Measurements from ENCODE around the gene SSX4B. TPM values are rescaled to one million over a fixed set of nuclear protein-coding genes. Genes with fewer than 3 reads are reported as not detected.
"Not testable (repeated sequence)": the region's sequence is repeated elsewhere in the genome, so short reads cannot be mapped to it uniquely, and the experiment has no call there.

Gene SSX4B
- total RNA-seq, 1 donor, result not detected

DNA sequence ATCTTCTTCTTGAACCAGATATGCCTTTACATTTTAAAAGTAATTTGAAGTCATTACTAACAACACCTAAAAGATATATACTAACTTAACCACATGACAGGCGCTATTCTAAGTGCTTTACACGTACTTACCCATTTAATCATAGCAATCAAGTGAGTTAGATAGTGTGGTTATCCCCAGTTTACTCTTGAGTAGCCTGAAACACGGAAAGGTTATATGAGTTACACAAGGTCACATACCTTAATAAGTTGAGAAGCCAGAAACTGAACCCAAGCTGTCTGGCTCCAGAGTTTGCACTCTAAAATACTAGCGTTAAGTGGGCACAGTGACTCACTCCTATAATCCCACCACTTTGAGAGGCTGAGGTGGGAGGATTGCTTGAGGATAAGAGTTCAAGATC, 18.4 kb upstream of the SSX4B start:
- not testable (repeated sequence) for H3K27me3 ChIP-seq (ENCODE audit: insufficient read depth, low read length); H3K36me3 ChIP-seq (ENCODE audit: insufficient read depth, low read length); H4K20me1 ChIP-seq (ENCODE audit: insufficient read depth, low read length); DNase-seq (ENCODE audit: insufficient read length, low spot score, missing footprints); H3K4me2 ChIP-seq (ENCODE audit: insufficient read depth, low read length); H3K4me1 ChIP-seq (ENCODE audit: insufficient read depth, low read length); H3K4me3 ChIP-seq (ENCODE audit: insufficient read depth, low read length); H2AFZ ChIP-seq (ENCODE audit: low read length); H3K9me3 ChIP-seq (ENCODE audit: low read depth, low read length); H3K27ac ChIP-seq (ENCODE audit: low read depth, low read length); H3K79me2 ChIP-seq (ENCODE audit: insufficient read depth, low read length)

- not testable (repeated sequence) for H2AFZ ChIP-seq (ENCODE audit: low read length); H3K4me3 ChIP-seq (ENCODE audit: insufficient read depth, low read length); H3K79me2 ChIP-seq (ENCODE audit: insufficient read depth, low read length); H3K4me2 ChIP-seq (ENCODE audit: insufficient read depth, low read length); H4K20me1 ChIP-seq (ENCODE audit: insufficient read depth, low read length); H3K9me3 ChIP-seq (ENCODE audit: low read depth, low read length); H3K27me3 ChIP-seq (ENCODE audit: insufficient read depth, low read length); H3K4me1 ChIP-seq (ENCODE audit: insufficient read depth, low read length); H3K27ac ChIP-seq (ENCODE audit: low read depth, low read length); DNase-seq (ENCODE audit: insufficient read length, low spot score, missing footprints); H3K36me3 ChIP-seq (ENCODE audit: insufficient read depth, low read length)
Measured at GRCh38 chrX:48429606-48430005, 17.8 kb upstream of the SSX4B start.

GRCh38 chrX:48427027-48427716, 15.4 kb upstream of the SSX4B start:
- not testable (repeated sequence) for H3K9me3 ChIP-seq (ENCODE audit: low read depth, low read length); H3K4me1 ChIP-seq (ENCODE audit: insufficient read depth, low read length); H4K20me1 ChIP-seq (ENCODE audit: insufficient read depth, low read length); H3K27me3 ChIP-seq (ENCODE audit: insufficient read depth, low read length); H3K4me3 ChIP-seq (ENCODE audit: insufficient read depth, low read length); H3K4me2 ChIP-seq (ENCODE audit: insufficient read depth, low read length); H3K36me3 ChIP-seq (ENCODE audit: insufficient read depth, low read length); H3K79me2 ChIP-seq (ENCODE audit: insufficient read depth, low read length); H2AFZ ChIP-seq (ENCODE audit: low read length); H3K27ac ChIP-seq (ENCODE audit: low read depth, low read length); DNase-seq (ENCODE audit: insufficient read length, low spot score, missing footprints)

DNA sequence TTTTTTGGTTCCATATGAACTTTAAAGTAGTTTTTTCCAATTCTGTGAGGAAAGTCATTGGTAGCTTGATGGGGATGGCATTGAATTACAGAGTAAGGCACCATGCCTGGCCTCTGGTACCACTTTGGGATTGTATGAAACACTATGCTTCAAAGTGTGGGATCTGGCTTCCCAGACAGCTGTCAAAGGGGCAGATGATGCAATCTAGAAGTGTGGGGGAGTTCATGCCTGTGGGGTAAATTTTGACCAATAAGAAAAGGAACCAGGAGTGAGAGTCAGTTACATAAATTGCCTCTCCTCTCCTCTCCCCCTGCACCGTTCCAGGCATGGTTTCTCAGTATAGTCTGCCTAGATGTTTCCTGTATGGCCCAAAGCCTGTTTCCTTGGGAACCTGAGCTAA, 13.9 kb downstream of the SSX4B start:
- H3K4me1 ChIP-seq (ENCODE audit: insufficient read depth, low read length); DNase-seq (ENCODE audit: insufficient read length, low spot score, missing footprints); H3K27me3 ChIP-seq (ENCODE audit: insufficient read depth, low read length); H3K79me2 ChIP-seq (ENCODE audit: insufficient read depth, low read length); H3K27ac ChIP-seq (ENCODE audit: low read depth, low read length); H4K20me1 ChIP-seq (ENCODE audit: insufficient read depth, low read length); H3K4me2 ChIP-seq (ENCODE audit: insufficient read depth, low read length); H3K36me3 ChIP-seq (ENCODE audit: insufficient read depth, low read length); H3K4me3 ChIP-seq (ENCODE audit: insufficient read depth, low read length); H3K9me3 ChIP-seq (ENCODE audit: low read depth, low read length); H2AFZ ChIP-seq (ENCODE audit: low read length): not testable (repeated sequence)

DNA sequence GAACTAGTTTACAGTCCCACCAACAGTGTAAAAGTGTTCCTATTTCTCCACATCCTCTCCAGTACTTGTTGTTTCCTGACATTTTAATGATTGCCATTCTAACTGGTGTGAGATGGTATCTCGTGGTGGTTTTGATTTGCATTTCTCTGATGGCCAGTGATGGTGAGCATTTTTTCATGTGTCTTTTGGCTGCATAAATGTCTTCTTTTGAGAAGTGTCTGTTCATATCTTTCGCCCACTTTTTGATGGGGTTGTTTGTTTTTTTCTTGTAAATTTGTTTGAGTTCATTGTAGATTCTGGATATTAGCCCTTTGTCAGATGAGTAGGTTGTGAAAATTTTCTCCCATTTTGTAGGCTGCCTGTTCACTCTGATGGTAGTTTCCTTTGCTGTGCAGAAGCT, 14.8 kb downstream of the SSX4B start:
- H3K27me3 ChIP-seq (ENCODE audit: insufficient read depth, low read length); DNase-seq (ENCODE audit: insufficient read length, low spot score, missing footprints); H3K4me2 ChIP-seq (ENCODE audit: insufficient read depth, low read length); H3K9me3 ChIP-seq (ENCODE audit: low read depth, low read length); H3K36me3 ChIP-seq (ENCODE audit: insufficient read depth, low read length); H2AFZ ChIP-seq (ENCODE audit: low read length); H3K4me1 ChIP-seq (ENCODE audit: insufficient read depth, low read length); H3K27ac ChIP-seq (ENCODE audit: low read depth, low read length); H3K79me2 ChIP-seq (ENCODE audit: insufficient read depth, low read length); H4K20me1 ChIP-seq (ENCODE audit: insufficient read depth, low read length); H3K4me3 ChIP-seq (ENCODE audit: insufficient read depth, low read length): not testable (repeated sequence)

GRCh38 chrX:48383239-48383638, 28.5 kb downstream of the SSX4B start, which contains the start of gene SSX4:
Gene SSX4 (plus strand): TSS chrX:48383539. CDS start chrX:48384054, 515 bp downstream.
- H3K27me3 ChIP-seq (ENCODE audit: insufficient read depth, low read length); H3K9me3 ChIP-seq (ENCODE audit: low read depth, low read length); H3K4me2 ChIP-seq (ENCODE audit: insufficient read depth, low read length); H4K20me1 ChIP-seq (ENCODE audit: insufficient read depth, low read length); H3K79me2 ChIP-seq (ENCODE audit: insufficient read depth, low read length); H3K4me3 ChIP-seq (ENCODE audit: insufficient read depth, low read length); H3K4me1 ChIP-seq (ENCODE audit: insufficient read depth, low read length); H3K36me3 ChIP-seq (ENCODE audit: insufficient read depth, low read length); H3K27ac ChIP-seq (ENCODE audit: low read depth, low read length); DNase-seq (ENCODE audit: insufficient read length, low spot score, missing footprints); H2AFZ ChIP-seq (ENCODE audit: low read length): not testable (repeated sequence)

GRCh38 chrX:48370408-48370807, 41.4 kb downstream of the SSX4B start:
- H3K9me3 ChIP-seq (ENCODE audit: low read depth, low read length); H3K27me3 ChIP-seq (ENCODE audit: insufficient read depth, low read length); H3K4me3 ChIP-seq (ENCODE audit: insufficient read depth, low read length); H4K20me1 ChIP-seq (ENCODE audit: insufficient read depth, low read length); H3K79me2 ChIP-seq (ENCODE audit: insufficient read depth, low read length); H3K36me3 ChIP-seq (ENCODE audit: insufficient read depth, low read length); H3K27ac ChIP-seq (ENCODE audit: low read depth, low read length); H3K4me2 ChIP-seq (ENCODE audit: insufficient read depth, low read length); DNase-seq (ENCODE audit: insufficient read length, low spot score, missing footprints); H3K4me1 ChIP-seq (ENCODE audit: insufficient read depth, low read length); H2AFZ ChIP-seq (ENCODE audit: low read length): not testable (repeated sequence)

DNA sequence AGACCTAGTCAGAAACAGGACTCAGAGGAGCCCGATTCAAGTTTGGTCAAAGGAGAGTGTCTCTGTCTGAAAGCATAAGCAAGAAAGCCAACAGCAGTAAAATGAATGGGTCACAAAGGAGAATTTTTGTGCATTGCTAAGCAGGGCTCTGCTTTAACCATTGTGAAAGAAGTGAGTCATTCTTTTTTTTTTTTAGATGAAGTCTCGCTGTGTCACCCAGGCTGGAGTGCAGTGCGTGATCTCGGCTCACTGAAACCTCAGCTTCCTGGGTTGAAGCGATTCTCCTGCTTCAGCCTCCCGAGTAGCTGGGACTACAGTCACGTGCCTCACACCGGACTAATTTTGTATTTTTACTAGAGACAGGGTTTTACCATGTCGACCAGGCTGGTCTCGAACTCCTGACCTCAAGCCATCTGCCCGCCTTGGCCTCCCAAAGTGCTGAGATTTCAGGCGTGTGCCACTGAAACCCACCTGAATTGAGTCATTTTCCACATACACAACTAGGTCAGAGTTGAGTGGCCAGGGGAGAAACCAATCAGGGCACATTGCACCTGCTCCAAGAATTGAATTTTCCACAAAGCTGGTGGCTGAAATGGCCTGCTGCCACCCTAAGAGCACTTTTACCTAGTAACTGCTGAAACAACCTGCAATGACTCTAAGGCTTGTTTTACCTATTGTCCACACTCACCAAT, 43.9 kb downstream of the SSX4B start:
- H3K4me1 ChIP-seq (ENCODE audit: insufficient read depth, low read length); H3K4me2 ChIP-seq (ENCODE audit: insufficient read depth, low read length); H3K9me3 ChIP-seq (ENCODE audit: low read depth, low read length); H3K79me2 ChIP-seq (ENCODE audit: insufficient read depth, low read length); H3K27me3 ChIP-seq (ENCODE audit: insufficient read depth, low read length); H3K27ac ChIP-seq (ENCODE audit: low read depth, low read length); DNase-seq (ENCODE audit: insufficient read length, low spot score, missing footprints); H3K36me3 ChIP-seq (ENCODE audit: insufficient read depth, low read length); H4K20me1 ChIP-seq (ENCODE audit: insufficient read depth, low read length); H2AFZ ChIP-seq (ENCODE audit: low read length); H3K4me3 ChIP-seq (ENCODE audit: insufficient read depth, low read length): not testable (repeated sequence)

DNA sequence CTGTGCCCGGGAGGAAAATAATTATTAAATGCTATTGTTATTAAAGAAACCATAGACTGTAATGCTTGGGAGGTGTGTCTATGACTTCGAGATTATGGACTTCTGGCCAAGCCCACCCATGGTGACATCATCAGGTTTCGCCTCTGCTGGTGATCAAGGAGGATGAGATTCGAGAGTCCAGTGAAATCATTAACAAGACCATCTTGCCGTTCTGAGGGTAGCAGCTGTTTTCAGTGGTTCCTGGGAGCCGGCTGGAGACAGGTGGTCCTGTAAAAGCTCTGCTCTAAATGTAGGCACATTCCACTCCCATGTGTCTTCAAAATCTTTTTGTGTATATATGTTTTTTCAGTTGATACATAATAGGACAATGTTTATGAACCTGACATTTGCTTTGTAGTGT, 52.5 kb downstream of the SSX4B start:
- H3K36me3 ChIP-seq (ENCODE audit: insufficient read depth, low read length); H3K79me2 ChIP-seq (ENCODE audit: insufficient read depth, low read length); H3K4me1 ChIP-seq (ENCODE audit: insufficient read depth, low read length); DNase-seq (ENCODE audit: insufficient read length, low spot score, missing footprints); H3K4me3 ChIP-seq (ENCODE audit: insufficient read depth, low read length); H3K9me3 ChIP-seq (ENCODE audit: low read depth, low read length); H3K27ac ChIP-seq (ENCODE audit: low read depth, low read length); H3K27me3 ChIP-seq (ENCODE audit: insufficient read depth, low read length); H3K4me2 ChIP-seq (ENCODE audit: insufficient read depth, low read length); H2AFZ ChIP-seq (ENCODE audit: low read length); H4K20me1 ChIP-seq (ENCODE audit: insufficient read depth, low read length): not testable (repeated sequence)
